ENCODE data around the gene FNTB.
"Not testable (repeated sequence)": the region's sequence is repeated elsewhere in the genome, so short reads cannot be mapped to it uniquely, and the experiment has no call there.

Gene FNTB

DNA sequence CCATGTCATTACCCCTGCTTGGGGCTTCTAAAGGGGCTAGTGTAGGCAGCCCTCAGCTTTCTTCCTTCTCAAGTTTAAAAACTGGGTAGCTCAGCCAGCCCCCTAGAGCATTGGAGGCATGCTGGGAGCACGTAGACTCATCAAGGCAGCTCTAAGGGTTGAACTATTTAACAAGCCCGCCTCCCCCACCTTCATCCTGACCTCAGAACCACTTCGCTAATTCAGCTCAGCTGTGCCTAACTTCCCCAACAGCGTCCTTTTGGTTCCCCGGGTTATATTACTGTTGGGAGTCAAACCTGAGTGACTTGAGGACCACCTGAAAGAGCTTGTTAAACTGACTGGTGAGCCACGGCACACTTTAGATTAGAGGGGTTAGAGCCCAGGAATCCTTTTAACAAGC is 85.6 kb downstream of the FNTB start:
- H3K27ac ChIP-seq = peak overlapping the region in 12 of 21 experiments; percentile 1 to 75 (median 48)
- no peak overlapping the region for H3K4me3 ChIP-seq

DNA sequence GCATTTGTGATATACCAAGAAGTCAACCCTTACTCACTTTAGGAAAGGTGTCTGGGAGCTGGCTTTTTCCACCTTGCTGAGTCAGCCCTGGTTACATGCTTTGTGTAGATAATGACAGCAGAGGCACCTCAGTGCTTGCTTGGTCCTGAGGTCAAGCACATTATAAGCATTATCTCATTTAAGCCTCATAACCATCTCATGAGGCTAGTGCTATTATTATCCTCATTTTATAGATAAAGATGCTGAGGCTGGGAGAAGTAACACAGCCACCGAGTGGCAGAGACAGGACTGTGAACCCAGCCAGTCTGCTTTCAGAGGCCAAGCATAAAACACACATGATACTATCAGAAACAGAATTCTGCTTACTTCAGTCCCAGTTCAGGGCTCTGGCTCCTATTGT is 86.2 kb downstream of the FNTB start:
- no peak overlapping the region for H3K4me3 ChIP-seq

DNA sequence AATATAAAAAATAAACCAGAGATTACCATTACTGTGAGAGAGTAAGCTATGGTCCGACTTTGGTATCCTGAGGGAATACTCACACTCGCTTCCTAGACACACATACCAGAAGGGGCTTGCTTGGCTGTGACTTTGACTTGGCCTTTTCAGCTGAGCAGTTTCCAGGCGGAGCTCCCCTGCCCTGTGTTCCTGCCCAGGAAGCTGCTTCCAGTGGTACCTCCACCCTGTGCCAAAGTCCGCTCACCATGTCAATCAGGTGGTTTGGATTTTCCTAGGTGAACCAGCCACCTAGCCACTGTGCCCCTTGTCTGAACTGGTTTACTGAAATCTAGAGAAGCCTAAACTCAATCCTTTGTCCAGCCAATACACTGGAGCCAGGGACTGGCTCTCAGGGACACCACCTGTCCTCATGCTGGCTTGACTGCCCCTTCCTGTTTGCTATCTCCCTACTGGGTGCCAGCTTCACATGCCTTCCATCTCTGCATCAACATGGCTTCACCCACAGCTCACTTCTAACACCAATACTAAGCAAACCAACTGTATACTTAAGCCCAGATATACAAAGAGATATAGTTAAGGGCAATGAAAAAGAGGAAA is 87.0 kb downstream of the FNTB start:
- H3K4me3 ChIP-seq = no peak overlapping the region
- H3K27ac ChIP-seq = peak overlapping the region in 17 of 21 experiments; percentile 4 to 75 (median 36)

More for the DNA sequence above, 86.2 kb downstream of the FNTB start:
- H3K27ac ChIP-seq = peak overlapping the region in 12 of 21 experiments; percentile 1 to 75 (median 46)

- Histone ChIP-seq H3K27ac (peak overlapping the region in 16 of 21 experiments; percentile 10 to 75 (median 42)), H3K4me3 (no peak overlapping the region)
Observed at GRCh38 chr14:65074449-65075150, 87.9 kb downstream of the FNTB start.

DNA sequence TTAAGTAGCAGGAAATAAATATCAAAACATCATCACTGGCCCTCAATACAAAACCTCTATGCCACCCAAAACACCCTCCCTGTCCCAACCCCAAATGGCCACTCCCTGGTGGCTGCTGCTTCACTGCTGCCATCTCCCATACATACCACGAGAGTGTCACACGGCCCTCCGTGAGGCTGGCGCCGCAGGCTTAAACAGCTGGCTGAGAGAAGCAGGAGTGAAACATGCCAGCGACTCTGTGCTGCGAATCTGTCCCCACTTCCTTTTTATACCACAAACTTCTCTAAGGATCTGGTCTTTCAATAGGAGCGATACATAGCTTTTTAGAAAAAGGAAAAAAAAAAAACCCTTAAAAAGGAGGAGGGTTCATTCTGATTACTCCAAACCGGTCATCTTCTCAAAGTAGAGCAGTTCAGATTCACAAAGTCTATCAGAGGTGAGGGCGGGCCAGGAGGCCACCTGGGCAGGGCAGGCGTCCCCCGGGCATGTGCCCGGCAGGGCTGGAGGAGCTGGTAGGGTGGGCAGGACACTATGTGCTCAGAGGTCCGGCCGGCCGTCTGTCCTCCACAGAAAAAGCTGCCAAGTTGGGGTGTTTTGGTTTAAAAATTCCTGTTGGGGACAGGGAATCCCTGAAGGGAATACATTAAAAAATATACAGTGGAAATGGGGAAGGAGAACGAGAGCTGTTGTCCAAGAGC is 89.1 kb downstream of the FNTB start:
- Histone ChIP-seq H3K4me3 (no peak overlapping the region), H3K27ac (peak overlapping the region in 5 of 21 experiments; percentile 29 to 75 (median 47))

DNA sequence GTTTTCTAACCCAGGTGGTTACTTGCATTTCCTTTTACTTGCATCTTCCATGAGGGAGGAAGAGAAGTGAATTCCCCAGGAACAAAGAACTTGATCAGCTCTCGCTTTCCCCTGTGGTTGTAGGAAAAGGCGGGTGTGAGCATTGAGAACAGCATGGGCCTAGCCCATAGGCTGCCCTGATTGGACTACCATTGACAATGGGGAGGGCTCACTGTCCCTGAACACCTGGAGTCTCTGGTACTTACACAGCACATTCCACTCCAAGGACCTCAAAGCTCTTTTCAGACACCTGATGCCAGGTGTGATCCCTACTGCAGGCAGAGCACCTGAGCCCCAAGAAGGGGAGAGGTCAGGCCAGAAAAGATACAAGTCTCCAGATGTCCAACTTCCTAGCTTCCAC is 90.6 kb downstream of the FNTB start:
- H3K27ac ChIP-seq = peak overlapping the region in 1 of 21 experiments; percentile 5
- H3K4me3 ChIP-seq = no peak overlapping the region

DNA sequence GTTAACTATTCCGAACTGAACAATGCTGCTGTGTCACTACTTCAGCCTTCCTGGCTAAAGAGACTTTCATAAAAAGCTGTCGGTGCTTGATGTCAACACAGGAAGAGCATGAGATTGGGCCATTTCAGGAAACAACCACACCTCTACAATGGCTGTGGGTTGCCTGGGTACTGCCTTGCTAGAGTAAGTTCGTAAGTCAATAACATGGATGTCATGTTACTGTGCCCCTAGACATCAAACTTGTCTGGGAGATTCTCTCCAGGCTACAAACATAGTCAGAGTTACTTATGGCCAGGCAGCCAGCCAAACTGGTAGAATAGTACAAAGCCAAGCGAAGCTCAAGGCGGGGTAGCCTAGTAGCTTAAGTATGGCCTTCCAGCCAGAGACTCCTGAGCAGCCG is 92.5 kb downstream of the FNTB start:
- Histone ChIP-seq H3K4me3 (no peak overlapping the region), H3K27ac (peak overlapping the region in 14 of 21 experiments; percentile 29 to 67 (median 58))

- H3K27ac ChIP-seq = peak overlapping the region in 13 of 21 experiments; percentile 30 to 67 (median 58)
Observed at GRCh38 chr14:65079768-65080167, 93.1 kb downstream of the FNTB start.

DNA sequence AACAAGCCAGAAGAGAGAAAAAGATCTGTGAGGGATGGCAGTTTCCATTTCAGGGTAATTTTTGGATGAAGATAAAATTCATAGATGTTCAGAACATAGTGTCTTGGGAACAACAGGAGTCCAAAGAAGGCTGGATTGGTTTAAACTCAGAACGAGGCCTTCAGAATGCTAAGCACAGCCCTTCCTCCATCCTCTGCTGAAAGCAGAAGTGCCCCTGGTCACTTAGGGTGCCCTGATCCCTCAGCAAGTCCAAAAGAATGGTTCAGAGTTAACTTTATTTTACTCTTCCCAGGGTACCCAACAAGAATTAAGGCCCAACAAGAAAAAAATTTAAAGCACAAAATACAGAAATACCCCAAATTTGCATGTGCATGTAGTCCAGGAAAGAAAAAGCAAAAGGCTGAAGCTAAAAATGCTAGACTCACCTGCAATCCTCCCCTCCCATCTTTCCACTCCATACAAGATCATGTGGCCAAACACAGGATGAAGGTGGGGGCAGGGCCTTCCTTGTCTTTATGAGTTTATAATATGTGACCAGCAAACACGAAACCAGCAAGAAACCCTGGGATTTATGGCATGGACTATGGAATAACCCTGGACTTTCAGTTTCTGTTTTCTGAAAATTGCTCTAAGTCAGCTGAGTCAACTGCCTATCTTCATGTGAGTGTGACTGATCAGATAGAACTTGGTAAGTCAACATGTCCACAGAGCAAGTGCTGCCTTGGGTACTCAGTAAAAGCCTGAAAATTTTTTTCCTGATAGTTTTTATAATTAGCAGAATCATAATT is 94.5 kb downstream of the FNTB start:
- Histone ChIP-seq H3K27ac (peak overlapping the region in 9 of 21 experiments; percentile 6 to 57 (median 27)), H3K4me3 (no peak overlapping the region)

More at GRCh38 chr14:65079768-65080167, 93.1 kb downstream of the FNTB start:
- no peak overlapping the region for H3K4me3 ChIP-seq

GRCh38 chr14:65082930-65083329 is 96.2 kb downstream of the FNTB start:
- Histone ChIP-seq H3K27ac (peak overlapping the region in 1 of 21 experiments; percentile 27), H3K4me3 (no peak overlapping the region)

- Histone ChIP-seq H3K27ac (no peak overlapping the region), H3K4me3 (no peak overlapping the region)
Observed at GRCh38 chr14:65084554-65085505, 98.1 kb downstream of the FNTB start.

GRCh38 chr14:65086686-65087085 is 100.0 kb downstream of the FNTB start:
- not testable (repeated sequence) for H3K27ac ChIP-seq, H3K4me3 ChIP-seq

DNA sequence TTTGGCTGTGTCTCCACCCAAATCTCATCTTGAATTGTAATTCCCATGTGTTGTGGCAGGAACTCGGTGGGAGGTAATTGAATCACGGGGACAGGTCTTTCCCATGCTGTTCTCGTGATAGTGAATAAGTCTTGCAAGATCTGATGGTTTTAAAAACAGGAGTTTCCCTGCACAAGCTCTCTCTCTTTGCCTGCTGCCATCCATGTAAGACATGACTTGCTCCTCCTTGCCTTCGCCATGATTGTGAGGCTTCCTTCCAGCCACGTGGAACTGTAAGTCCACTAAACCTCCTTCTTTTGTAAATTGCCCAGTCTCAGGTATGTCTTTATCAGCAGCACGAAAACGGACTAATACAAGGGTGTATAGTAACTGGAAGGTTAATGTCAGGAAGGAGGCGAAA is 101.1 kb downstream of the FNTB start:
- not testable (repeated sequence) for H3K4me3 ChIP-seq, H3K27ac ChIP-seq

DNA sequence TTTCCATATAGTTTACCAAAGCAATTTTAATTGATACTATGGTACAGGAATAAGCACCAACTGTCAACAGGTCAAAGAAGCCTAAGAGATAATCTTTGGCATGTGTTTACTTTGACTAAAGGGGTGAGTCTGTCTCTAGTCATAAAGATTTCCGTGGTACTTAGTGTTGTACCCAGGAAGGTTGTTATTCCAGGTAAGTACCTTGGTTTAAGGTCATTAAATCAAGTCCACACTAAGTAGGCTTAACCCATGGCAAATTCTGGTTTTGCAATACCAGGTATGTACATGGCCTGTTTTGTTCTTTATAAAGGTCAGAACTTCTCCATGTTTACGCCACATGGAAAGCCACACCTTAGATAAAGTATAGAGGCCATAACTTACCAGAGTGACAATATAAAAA is 105.7 kb downstream of the FNTB start:
- no peak overlapping the region for H3K27ac ChIP-seq
- H3K4me3 ChIP-seq = no peak overlapping the region

- no peak overlapping the region for H3K4me3 ChIP-seq
- peak overlapping the region in 10 of 21 experiments; percentile 0 to 68 (median 40) for H3K27ac ChIP-seq
Observed at GRCh38 chr14:65095633-65096205, 109.0 kb downstream of the FNTB start.

DNA sequence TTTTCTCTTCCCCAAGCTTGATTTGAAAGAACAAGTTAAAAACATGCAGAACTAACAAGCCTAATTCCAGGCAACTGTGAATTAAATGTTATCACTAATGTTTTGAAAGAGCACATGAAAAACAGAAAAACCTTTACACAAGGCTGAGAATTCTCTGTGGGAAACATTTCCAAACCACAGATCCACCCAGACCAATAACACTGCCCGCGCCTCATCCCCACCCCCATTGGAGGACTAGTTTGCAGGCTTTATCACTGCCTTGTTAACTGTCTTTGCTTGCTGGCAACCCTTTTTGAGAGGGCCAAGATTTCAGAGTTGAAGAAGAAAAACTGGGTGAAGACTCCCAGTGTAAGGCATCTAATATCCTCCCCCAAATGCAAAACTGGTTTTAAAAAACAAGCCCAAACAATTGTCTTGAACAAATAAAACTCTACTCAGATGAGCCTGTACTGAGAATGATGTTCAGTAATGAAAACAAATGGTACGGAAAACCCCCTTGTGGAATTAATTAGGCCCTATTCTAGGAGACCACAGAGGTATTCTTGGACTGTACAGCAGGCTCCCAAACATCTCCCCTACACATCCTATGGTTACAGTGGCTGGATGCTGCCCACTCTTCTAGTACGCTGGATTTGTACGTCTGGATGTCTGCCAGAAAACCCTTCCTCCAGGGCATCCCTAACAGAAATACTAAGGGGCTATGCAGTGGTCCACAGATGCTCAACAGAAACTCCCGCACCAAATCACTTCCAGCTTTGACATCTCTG is 109.8 kb downstream of the FNTB start:
- Histone ChIP-seq H3K4me3 (no peak overlapping the region), H3K27ac (peak overlapping the region in 14 of 21 experiments; percentile 0 to 68 (median 38))

- Histone ChIP-seq H3K4me3 (peak overlapping the region in 1 of 7 experiments; percentile 22), H3K27ac (peak overlapping the region in 11 of 21 experiments; percentile 5 to 74 (median 60))
Observed at GRCh38 chr14:65098586-65098985, 111.9 kb downstream of the FNTB start.
